ENCODE results near the gene ZNF668. TPM values are rescaled to one million over a fixed set of nuclear protein-coding genes. Genes with fewer than 3 reads are reported as not detected.

ZNF668 gene
- total RNA-seq, 1 experiment from 2014 or later = 16.8 TPM

DNA sequence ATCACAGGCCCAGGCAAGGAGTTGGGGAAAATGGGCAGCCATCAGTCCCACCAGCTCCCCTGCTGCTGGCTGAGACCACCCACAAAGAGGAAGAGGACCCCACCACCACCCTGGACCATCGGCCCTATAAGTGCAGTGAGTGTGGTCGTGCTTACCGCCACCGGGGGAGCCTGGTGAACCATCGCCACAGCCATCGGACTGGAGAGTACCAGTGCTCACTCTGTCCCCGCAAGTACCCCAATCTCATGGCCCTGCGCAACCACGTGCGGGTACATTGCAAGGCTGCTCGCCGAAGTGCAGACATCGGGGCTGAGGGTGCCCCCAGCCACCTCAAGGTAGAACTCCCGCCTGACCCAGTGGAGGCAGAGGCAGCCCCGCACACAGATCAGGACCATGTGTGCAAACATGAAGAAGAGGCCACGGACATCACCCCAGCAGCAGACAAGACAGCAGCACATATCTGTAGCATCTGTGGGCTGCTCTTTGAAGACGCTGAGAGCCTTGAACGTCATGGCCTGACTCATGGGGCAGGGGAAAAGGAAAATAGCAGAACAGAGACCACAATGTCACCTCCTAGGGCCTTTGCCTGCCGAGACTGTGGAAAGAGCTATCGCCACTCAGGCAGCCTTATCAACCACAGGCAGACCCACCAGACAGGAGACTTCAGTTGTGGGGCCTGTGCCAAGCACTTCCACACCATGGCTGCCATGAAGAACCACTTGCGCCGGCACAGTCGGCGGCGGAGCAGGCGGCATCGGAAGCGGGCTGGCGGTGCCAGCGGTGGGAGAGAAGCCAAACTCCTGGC is 3.8 kb upstream of the ZNF668 start:
- Histone ChIP-seq H2AFZ (ENCODE audit: low read depth, low read length, poor library complexity, severe bottlenecking) (no peak overlapping the region), H3K27ac (ENCODE audit: low read depth, low read length) (no peak overlapping the region), H3K4me3 (replicated peaks in 1 of 2; ENCODE audit: low read depth in 1 of 2, low read length in 2 of 2) (no peak overlapping the region), H4K20me1 (ENCODE audit: insufficient read depth) (no peaks in the 10 kb centered on the region), H3K9me3 (ENCODE audit: control insufficient read depth in 1 of 2, insufficient read depth in 1 of 2, low read depth in 1 of 2, low read length in 2 of 2) (no peaks in the 10 kb centered on the region), H3K36me3 (ENCODE audit: control insufficient read depth in 1 of 2, insufficient read depth in 2 of 2, low read length in 2 of 2) (peaks cover 14 to 42% of the 10 kb centered on the region in 2 experiments), H3K79me2 (ENCODE audit: insufficient read depth, low read length) (peaks cover 41% of the 10 kb centered on the region), H3K9ac (ENCODE audit: low read length) (no peak overlapping the region), H3K4me1 (ENCODE audit: control insufficient read depth in 1 of 2, insufficient read depth in 2 of 2, low read length in 2 of 2) (peaks cover 3 to 18% of the 10 kb centered on the region in 2 experiments; a peak in 2 of 4 replicates), H3K4me2 (ENCODE audit: low read length) (no peak overlapping the region), H3K9me2 (ENCODE audit: insufficient read depth) (no peaks in the 10 kb centered on the region), H3K27me3 (ENCODE audit: insufficient read depth, low read length) (no peaks in the 10 kb centered on the region)
- ATAC-seq = no peak
- no TSS peak for BruUV-seq (replicated peaks)
- TF ChIP-seq, protein P1, sequence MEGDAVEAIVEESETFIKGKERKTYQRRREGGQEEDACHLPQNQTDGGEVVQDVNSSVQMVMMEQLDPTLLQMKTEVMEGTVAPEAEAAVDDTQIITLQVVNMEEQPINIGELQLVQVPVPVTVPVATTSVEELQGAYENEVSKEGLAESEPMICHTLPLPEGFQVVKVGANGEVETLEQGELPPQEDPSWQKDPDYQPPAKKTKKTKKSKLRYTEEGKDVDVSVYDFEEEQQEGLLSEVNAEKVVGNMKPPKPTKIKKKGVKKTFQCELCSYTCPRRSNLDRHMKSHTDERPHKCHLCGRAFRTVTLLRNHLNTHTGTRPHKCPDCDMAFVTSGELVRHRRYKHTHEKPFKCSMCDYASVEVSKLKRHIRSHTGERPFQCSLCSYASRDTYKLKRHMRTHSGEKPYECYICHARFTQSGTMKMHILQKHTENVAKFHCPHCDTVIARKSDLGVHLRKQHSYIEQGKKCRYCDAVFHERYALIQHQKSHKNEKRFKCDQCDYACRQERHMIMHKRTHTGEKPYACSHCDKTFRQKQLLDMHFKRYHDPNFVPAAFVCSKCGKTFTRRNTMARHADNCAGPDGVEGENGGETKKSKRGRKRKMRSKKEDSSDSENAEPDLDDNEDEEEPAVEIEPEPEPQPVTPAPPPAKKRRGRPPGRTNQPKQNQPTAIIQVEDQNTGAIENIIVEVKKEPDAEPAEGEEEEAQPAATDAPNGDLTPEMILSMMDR (IDR thresholded peaks at IDR 0.05 in 2 of 3, conservative IDR thresholded peaks at IDR 0.05 in 1 of 3; ENCODE audit: borderline replicate concordance in 1 of 3, insufficient read depth in 1 of 3, low read depth in 2 of 3, low read length in 2 of 3) = peak in 1 of 3 experiments; percentile 26; a peak in 2 of 6 replicates
- TF ChIP-seq, protein P2, sequence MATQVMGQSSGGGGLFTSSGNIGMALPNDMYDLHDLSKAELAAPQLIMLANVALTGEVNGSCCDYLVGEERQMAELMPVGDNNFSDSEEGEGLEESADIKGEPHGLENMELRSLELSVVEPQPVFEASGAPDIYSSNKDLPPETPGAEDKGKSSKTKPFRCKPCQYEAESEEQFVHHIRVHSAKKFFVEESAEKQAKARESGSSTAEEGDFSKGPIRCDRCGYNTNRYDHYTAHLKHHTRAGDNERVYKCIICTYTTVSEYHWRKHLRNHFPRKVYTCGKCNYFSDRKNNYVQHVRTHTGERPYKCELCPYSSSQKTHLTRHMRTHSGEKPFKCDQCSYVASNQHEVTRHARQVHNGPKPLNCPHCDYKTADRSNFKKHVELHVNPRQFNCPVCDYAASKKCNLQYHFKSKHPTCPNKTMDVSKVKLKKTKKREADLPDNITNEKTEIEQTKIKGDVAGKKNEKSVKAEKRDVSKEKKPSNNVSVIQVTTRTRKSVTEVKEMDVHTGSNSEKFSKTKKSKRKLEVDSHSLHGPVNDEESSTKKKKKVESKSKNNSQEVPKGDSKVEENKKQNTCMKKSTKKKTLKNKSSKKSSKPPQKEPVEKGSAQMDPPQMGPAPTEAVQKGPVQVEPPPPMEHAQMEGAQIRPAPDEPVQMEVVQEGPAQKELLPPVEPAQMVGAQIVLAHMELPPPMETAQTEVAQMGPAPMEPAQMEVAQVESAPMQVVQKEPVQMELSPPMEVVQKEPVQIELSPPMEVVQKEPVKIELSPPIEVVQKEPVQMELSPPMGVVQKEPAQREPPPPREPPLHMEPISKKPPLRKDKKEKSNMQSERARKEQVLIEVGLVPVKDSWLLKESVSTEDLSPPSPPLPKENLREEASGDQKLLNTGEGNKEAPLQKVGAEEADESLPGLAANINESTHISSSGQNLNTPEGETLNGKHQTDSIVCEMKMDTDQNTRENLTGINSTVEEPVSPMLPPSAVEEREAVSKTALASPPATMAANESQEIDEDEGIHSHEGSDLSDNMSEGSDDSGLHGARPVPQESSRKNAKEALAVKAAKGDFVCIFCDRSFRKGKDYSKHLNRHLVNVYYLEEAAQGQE (IDR thresholded peaks at IDR 0.05; ENCODE audit: low read depth) = no peak
- TF ChIP-seq CEBPB (IDR thresholded peaks at IDR 0.05; ENCODE audit: low read depth) (no peak), ZFX (IDR thresholded peaks at IDR 0.05) (no peak), TCF7L2 (IDR thresholded peaks at IDR 0.05; ENCODE audit: borderline replicate concordance, extremely low read depth, insufficient read depth, insufficient read length) (no peak)
- TF ChIP-seq, protein P3, sequence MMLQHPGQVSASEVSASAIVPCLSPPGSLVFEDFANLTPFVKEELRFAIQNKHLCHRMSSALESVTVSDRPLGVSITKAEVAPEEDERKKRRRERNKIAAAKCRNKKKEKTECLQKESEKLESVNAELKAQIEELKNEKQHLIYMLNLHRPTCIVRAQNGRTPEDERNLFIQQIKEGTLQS (IDR thresholded peaks at IDR 0.05) = no peak
- ChIA-PET RAD21 (ENCODE audit: low non-redundant PET in 1 of 2, low total read pairs in 2 of 2, uncharacterized antibody in 2 of 2, unreplicated experiment in 2 of 2) (no interaction called here), CTCF (no interaction called here), POLR2A (no interaction called here)
- intact Hi-C loops (cut with micrococcal nuclease) = loop anchor here (10.0 kb wide), 1 partner anchor 377 kb away; the partner anchor contains the start of gene ARMC5
- no peak for DNase-seq (ENCODE audit: low read depth, low spot score)
